Measurements from ENCODE around the gene SPTBN4.

The SPTBN4 gene

DNA sequence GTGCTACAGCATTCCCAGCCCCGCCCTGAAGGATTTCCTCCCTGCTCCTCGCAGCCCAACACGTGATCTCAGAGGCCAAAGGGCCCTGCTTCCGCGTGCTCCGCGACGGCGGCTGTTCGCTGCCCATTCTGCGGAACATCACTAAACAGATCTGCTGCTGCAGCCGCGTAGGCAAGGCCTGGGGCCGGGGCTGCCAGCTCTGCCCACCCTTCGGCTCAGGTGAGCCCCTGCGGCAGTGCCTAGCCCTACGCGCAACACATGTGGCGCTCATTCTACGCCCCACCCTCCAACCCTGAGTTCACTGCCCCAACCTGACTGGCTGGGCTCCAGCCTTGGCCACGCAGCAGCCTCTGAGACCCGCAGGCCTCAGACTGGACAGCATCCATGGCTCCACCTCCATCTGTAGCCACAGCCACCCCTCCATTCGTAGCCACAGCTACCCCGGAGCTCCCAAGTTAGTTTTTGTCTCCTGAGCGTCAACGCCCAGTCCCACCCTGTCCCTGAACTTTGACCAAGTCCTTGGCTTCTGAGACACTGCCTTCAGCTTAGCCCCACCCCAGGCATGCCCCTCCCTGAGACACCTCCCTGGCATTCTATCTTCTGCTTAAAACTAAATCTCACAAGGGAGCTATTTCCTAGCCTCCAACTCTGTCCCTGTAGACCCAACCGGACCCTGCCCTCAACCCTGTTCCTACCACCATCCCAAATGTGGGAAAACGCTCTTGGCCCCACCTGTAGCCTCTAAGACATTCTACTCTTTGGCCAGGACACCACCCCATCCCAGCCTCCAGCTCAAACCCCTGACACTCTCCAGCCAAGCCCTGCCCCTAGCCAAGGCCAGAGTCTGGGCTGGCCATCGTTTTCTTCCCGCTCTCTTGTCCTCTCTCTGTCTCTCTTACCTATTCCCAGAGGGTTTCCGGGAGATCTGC, 140.8 kb downstream of the SPTBN4 start:
- no peak for DNase-seq

GRCh38 chr19:40608240-40608621, 141.4 kb downstream of the SPTBN4 start:
- no peak for DNase-seq

DNA sequence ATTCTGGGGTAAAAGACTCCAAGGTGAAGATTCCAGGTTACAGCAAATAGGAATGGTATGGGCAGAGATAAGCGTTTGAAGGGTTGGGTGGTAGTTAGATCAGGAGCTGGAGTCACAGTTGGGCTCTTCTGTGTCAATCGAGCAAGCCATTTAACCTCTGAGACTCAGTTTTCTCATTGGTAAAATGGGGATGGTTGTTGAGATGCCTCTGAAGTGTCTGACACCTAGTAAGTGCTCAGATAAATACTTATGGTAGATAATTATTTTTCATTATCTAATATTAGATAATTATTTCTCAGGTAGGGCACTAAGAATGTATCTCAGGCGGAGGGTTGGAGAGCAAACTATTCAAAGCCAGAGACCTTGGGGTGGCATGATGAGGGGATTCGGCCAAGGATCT, 142.2 kb downstream of the SPTBN4 start:
- no peak for DNase-seq

DNA sequence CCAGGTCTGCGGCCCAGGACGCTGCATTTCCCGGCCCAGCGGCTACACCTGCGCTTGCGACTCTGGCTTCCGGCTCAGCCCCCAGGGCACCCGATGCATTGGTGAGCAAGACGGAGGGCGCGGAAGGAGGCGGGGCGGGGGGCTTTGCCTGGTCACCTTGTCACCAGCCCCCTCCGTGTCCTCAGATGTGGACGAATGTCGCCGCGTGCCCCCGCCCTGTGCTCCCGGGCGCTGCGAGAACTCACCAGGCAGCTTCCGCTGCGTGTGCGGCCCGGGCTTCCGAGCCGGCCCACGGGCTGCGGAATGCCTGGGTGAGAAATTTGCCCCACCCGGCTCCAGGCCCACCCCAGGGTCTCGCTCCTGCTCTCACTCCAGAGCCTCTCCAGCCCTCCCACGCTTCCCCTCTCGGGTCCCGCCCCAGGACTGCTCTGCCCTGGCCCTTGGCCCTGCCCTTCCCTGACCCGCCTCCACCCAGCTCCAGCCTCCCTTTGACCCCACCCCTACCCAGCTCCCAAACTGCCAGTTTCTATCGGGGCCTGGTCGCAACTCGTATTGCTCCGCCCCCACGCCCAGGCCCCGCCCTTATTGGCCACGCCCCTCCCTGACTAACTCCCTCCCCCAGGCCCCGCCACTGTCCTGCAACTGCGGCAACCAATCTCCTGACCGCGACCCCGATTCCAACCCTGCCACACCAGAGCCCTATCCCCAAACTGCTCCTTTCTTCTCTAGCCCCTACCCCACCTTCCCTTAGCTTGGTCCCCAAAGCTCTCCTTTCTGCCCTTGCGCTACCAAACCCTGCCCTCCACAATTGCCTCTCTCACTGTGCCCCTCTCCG, 143.0 kb downstream of the SPTBN4 start:
- DNase-seq = peak; percentile 84 to 90

DNA sequence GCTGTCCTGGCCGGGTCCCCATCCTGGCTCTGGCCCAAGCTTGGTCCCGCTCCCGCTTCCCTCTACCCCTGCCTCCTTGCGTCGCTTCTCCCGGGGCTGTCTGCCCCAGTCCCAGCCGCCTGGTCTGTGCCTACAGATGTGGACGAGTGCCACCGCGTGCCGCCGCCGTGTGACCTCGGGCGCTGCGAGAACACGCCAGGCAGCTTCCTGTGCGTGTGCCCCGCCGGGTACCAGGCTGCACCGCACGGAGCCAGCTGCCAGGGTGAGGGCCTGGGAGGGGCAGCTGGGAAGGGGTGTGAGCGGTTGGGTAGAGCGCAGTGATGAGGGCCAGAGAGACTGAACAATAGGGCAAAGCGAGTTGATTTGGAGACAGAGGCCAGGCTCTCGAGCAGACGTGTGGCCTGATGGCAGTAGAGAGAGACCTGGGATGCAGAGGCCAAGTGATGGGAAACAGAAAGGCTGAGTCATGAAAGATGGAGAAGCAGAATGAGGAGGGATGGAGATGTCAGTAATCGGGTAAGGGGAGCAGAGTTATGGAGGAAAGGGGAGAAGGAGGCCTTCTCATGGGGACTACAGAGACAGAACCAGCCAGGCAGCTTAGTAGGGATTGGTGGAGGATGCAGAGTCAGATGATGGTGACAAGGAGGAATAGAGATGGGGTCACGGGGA, 143.7 kb downstream of the SPTBN4 start:
- peak; percentile 57 to 59 for DNase-seq

GRCh38 chr19:40611096-40611495, 144.3 kb downstream of the SPTBN4 start:
- no peak for DNase-seq

- no peak for DNase-seq
Observed at GRCh38 chr19:40611900-40612698, 145.3 kb downstream of the SPTBN4 start.

GRCh38 chr19:40612831-40613689, 146.3 kb downstream of the SPTBN4 start:
- DNase-seq = peak; percentile 80 to 82

DNA sequence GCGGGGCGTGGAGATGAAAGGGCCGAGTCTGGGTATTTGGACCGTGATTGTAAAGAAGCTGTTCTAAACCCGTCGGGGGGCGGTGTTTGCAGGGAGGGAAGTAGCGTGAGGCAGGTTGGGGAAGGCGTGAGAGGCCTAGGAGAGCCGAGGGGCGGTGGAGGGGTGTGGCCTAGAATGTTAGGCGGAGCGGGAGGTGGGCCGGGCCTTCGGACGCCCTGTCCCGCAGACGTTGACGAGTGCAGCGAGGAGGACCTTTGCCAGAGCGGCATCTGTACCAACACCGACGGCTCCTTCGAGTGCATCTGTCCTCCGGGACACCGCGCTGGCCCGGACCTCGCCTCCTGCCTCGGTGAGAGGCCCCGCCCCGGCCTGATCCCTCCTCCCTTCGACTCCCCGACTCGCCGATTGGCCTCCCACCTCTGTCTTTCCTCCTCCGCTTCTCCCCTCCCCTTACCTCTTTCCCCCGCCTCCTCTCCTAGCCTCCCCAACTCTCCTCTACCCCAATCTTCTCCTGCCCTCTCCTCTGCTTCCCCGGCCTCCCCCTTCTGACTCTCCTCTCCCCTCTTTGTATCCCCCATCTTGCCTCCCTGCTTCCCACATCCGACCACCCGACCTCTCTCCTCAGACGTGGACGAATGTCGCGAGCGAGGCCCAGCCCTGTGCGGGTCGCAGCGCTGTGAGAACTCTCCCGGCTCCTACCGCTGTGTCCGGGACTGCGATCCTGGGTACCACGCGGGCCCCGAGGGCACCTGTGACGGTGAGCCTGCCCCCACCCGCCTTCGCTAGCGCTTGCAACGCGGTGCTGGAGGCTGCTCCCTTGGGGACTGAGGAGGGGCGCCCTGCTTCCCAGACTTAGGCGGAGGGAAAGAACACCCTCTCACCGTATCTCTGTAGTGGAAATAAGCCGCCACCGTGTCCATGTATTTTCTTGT, 147.2 kb downstream of the SPTBN4 start:
- peak; percentile 85 to 93 for DNase-seq

DNA sequence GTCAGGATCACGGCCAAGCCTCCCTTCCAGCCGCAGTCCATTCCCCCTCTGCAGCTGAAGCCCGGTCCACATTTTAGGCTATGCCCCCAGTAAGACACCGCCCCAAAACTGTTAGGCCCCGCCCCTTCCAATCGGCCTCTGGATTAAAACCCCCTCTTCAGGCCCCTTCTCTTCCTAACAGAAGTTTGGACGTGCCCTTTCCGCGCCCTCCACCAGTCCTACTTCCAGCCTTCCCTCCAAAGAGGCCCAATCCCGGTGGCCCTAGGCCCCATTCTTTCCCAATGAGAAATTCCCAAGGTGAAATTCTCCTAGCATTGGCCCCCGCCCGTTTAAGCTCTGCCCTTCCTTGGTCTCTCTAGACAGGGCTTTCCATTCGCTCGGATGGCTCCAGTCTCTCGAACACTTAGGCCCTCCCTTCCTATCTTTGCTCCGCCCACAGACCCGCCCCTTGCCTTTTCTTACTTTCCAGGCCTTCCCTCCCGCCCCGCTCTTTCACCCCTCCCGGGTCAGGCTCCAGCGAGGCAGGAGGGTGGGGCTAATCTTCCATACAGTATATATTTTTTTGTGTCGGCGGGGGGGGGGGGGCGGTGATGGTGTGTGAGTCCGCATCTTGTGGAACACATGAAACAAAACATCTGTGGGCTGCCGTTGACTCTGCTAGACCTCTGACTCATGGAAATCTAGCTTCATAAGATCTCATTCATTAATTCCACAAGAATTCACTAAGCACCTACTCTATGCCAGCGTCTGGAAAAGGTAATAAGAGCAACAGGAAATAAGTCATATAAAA, 148.0 kb downstream of the SPTBN4 start:
- peak; percentile 95 to 98 for DNase-seq

- DNase-seq = no peak
Observed at GRCh38 chr19:40616178-40616577, 149.4 kb downstream of the SPTBN4 start.

GRCh38 chr19:40616941-40617340, 150.1 kb downstream of the SPTBN4 start:
- no peak for DNase-seq

DNA sequence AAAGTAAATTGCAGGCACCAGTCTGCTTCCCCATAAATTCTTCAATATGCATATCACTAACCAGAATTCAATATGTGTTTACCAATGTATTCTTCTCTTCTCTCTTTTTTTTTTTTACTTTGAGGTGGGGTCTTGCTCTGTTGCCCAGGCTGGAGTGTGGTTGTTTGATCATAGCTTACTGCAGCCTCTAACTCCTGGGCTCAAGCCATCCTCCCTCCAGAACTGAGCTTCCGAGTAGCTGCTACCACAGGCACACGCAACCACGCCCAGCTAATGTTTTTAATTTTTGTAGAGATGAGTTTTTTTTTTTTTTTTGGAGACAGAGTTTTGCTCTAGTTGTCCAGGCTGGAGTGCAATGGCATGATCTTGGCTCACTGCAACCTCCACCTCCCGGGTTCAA, 151.2 kb downstream of the SPTBN4 start:
- no peak for DNase-seq

DNA sequence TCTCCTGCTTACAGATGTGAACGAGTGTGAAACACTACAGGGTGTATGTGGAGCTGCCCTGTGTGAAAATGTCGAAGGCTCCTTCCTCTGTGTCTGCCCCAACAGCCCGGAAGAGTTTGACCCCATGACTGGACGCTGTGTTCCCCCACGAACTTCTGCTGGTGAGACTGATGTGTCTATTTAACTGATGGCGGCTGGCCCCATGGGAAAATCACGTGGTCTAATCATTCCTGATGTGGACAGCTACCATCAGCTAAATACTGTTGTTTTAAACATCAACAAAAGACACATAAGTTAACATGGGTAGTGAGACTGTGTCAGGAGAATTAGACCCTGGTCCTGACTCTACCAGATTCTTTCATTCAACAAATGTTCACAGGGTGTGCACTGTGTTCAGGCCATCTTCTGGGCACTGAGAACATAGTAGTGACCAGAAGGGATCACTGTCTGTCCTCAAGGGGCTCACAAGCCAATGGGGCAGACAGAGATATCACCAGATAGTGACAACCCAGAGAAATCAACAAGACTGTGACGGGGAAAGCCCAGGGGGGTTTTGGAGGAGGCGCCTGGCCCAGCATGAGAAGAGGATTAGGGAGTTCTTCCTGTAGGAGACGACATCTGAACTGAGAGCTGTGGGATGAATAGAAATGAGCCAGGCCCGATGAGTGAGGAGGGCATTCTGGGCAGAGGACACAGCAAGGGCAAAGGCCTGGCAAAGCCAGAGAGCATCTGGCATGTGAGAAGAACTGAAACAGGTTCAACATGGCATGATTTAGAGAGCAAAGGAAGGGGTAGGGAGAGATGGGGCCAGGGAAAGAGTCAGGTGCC, 152.7 kb downstream of the SPTBN4 start:
- no peak for DNase-seq

GRCh38 chr19:40620161-40620485, 153.3 kb downstream of the SPTBN4 start:
- no peak for DNase-seq

GRCh38 chr19:40621283-40621682, 154.5 kb downstream of the SPTBN4 start:
- no peak for DNase-seq

GRCh38 chr19:40621966-40622772, 155.4 kb downstream of the SPTBN4 start:
- DNase-seq = no peak

- DNase-seq = no peak
Observed at GRCh38 chr19:40622773-40623075, 155.9 kb downstream of the SPTBN4 start.
